Nephron progenitor cell (in vitro differentiated cells): Measurements from ENCODE around the gene PLA2G2D.

Source experiments
- DNase-seq: peaks from one replicate; pipeline ENCODE4 v3.0.0; 2021
- H3K27ac Mint-ChIP-seq: 2 replicates; pipeline ENCODE4 v1.8.0; 2021; ENCODE audit warnings: mild to moderate bottlenecking, moderate library complexity, mixed read lengths
- H3K27me3 Mint-ChIP-seq: 2 replicates; pipeline ENCODE4 v1.8.0; 2021; ENCODE audit warnings: mild to moderate bottlenecking, low read depth, mixed read lengths; ENCODE audit not compliant: poor library complexity
- H3K36me3 Mint-ChIP-seq: 2 replicates; pipeline ENCODE4 v1.8.0; 2021; ENCODE audit warnings: low read depth, mixed read lengths
- H3K4me1 Mint-ChIP-seq: 2 replicates; pipeline ENCODE4 v1.8.0; 2021; ENCODE audit warnings: mixed read lengths
- H3K4me3 Mint-ChIP-seq: 2 replicates; pipeline ENCODE4 v1.8.0; 2021; ENCODE audit warnings: mild to moderate bottlenecking, moderate library complexity, mixed read lengths
- H3K9me3 Mint-ChIP-seq: 2 replicates; pipeline ENCODE4 v1.8.0; 2021; ENCODE audit warnings: mild to moderate bottlenecking, moderate library complexity, mixed read lengths
- CTCF ChIP-seq: fragments of 200-600 bp; sonication (generic); IDR thresholded peaks from 2 replicates; pipeline ENCODE4 v1.5.0; 2021; ENCODE audit warnings: antibody characterized with exemption

The PLA2G2D gene

GRCh38 chr1:20141001-20141400, 21.7 kb upstream of the PLA2G2D start:
- Mint-ChIP-seq H3K27ac (no peak overlapping the region), H3K27me3 (peaks cover 6% of the 10 kb centered on the region), H3K4me1 (peaks cover 27% of the 10 kb centered on the region), H3K36me3 (no peaks in the 10 kb centered on the region), H3K9me3 (no peaks in the 10 kb centered on the region), H3K4me3 (no peak overlapping the region)
- no peak for DNase-seq
- TF ChIP-seq CTCF = no peak

DNA sequence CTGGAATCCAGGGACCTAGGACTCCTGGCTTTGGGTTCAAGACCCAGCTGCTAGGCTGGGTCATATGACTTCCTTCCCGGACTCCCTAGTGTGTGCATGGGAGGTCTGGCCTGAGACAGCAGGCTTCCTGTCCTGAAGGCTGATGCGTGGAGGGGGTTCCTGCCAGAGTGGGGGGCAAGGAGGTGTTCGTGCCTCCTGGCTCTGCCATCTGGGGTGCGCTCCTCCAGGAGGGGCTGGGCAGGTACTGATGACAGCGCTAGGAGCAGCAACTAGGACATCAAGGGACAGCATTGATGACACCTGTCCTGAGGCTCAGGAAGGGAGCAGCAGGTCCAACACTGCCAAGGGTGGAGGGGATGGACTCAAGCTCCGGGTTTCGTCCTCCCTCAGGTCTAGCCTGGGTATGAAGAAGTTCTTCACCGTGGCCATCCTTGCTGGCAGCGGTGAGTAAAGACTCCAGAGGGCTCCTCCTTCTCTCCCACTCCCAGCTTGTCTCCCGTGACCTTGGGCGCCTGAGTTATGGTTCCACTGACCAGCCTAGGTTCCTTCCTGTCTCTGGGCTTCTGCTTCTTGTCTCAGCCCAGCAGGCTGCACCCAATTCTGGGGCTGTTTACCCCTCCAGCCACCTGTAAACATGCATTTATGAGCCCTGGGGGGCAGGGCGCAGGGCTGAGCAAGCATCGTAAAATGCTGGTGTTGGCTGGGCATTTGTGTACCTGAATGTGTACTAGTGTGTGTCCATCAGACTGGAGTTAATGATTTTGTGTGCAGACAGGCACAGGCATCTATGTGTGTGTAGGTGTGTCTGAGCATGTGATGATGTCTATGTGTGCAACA, 20.7 kb upstream of the PLA2G2D start:
- no peaks in the 10 kb centered on the region for H3K36me3 Mint-ChIP-seq
- H3K4me3 Mint-ChIP-seq = no peak overlapping the region
- H3K27ac Mint-ChIP-seq = no peak overlapping the region
- DNase-seq = no peak
- H3K9me3 Mint-ChIP-seq = no peaks in the 10 kb centered on the region
- peaks cover 6% of the 10 kb centered on the region for H3K27me3 Mint-ChIP-seq
- no peak for TF ChIP-seq CTCF
- H3K4me1 Mint-ChIP-seq = peaks cover 27% of the 10 kb centered on the region

DNA sequence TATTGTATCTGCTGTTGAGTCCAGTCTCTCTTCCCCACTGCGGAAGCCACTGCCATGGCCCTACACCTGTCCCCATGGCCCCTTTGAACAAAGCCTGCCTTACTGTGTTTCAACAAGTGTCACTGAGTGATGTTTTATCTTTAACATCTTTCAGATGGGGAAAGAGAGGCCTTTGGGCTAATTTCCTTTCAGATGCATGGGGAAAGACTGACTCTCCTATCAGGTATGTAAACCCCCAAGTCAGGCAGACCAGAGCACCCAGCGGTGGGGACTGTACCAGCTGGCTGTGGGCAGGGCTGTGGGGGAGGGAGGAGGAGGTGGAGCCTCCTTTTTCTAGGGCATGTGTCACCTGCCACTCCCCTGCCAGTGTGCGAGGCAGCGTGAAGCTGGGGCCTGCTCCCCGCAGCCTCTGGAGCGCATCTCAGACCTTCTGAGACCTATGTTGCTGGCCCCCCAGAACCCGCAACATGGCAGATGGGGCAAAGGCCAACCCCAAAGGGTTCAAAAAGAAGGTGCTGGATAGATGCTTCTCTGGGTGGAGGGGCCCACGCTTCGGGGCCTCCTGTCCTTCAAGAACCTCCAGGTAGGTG, 19.7 kb upstream of the PLA2G2D start, which contains the start of gene PLA2G2F:
TSS of gene PLA2G2F (plus strand) at position 363 of the 590 bp plus-strand sequence. CDS start at position 468, 105 bp downstream.
- peak within 1 kb of the TSS; percentile 25 for H3K27ac Mint-ChIP-seq
- H3K9me3 Mint-ChIP-seq = no peaks in the 10 kb centered on the region
- peaks cover 25% of the 10 kb centered on the region for H3K4me1 Mint-ChIP-seq
- TF ChIP-seq CTCF = no peak
- peaks cover 9% of the 10 kb centered on the region for H3K27me3 Mint-ChIP-seq
- no peaks in the 10 kb centered on the region for H3K36me3 Mint-ChIP-seq
- no peak for DNase-seq
- H3K4me3 Mint-ChIP-seq = no peak within 1 kb of the TSS

- Mint-ChIP-seq H3K27ac (no peak overlapping the region), H3K4me1 (peaks cover 19% of the 10 kb centered on the region), H3K27me3 (peaks cover 10% of the 10 kb centered on the region), H3K9me3 (no peaks in the 10 kb centered on the region), H3K4me3 (no peak overlapping the region), H3K36me3 (no peaks in the 10 kb centered on the region)
- TF ChIP-seq CTCF = no peak
- no peak for DNase-seq
These were observed 19.0 kb upstream of the PLA2G2D start for GRCh38 chr1:20138346-20138745.

DNA sequence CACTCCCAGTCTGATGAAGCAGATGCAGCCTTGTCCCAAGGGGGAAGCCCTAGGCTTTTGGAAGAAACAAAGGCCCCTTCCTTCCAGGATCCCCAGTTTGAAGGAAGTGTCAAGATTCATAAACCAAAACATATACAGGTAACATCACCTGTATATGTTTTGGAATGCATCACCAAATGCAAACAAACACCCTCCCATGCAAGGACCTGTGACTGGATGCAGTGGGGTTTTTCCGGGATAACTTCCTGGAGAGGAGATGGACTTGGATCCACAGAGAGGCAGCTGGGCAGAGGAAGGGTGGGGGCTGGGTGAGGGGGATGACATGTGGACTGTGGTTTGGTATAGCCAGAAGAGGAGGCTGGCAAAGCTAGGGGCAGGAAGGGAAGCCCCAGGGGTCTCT, 18.3 kb upstream of the PLA2G2D start:
- Mint-ChIP-seq H3K4me1 (peaks cover 17% of the 10 kb centered on the region), H3K27me3 (peaks cover 10% of the 10 kb centered on the region), H3K36me3 (no peaks in the 10 kb centered on the region), H3K27ac (no peak overlapping the region), H3K4me3 (no peak overlapping the region), H3K9me3 (no peaks in the 10 kb centered on the region)
- no peak for DNase-seq
- no peak for TF ChIP-seq CTCF
